Activated CD4-positive, alpha-beta memory T cell treated with anti-CD3 and anti-CD28 coated beads for 36 hours (primary cell): ENCODE measurements around the gene UMAD1. TPM values are rescaled to one million over a fixed set of nuclear protein-coding genes. Genes with fewer than 3 reads are reported as not detected.

Experiments used
- CTCF ChIA-PET: fragments of 350-600 bp; sonication (Branson Sonifier 250); formaldehyde crosslinking; loops from one replicate; lab custom pipeline; 2021; ENCODE audit warnings: antibody characterized with exemption, inconsistent platforms; lab: Charles Lee
- POLR2A ChIA-PET: fragments of 350-600 bp; sonication (Branson Sonifier 250); formaldehyde crosslinking; loops from one replicate; lab custom pipeline; 2021; ENCODE audit warnings: antibody characterized with exemption; lab: Charles Lee
- DNase-seq: peaks from one replicate; pipeline ENCODE4 v3.0.0-alpha.2; 2020
- H3K27ac Mint-ChIP-seq: one replicate; pipeline ENCODE4 v1.8.0; 2021; ENCODE audit warnings: mixed read lengths
- H3K27me3 Mint-ChIP-seq: one replicate; pipeline ENCODE4 v1.8.0; 2021; ENCODE audit warnings: mixed read lengths
- H3K36me3 Mint-ChIP-seq: one replicate; pipeline ENCODE4 v1.8.0; 2021; ENCODE audit warnings: mixed read lengths
- H3K4me1 Mint-ChIP-seq: one replicate; pipeline ENCODE4 v1.8.0; 2021; ENCODE audit warnings: low read depth, mixed read lengths
- H3K4me3 Mint-ChIP-seq: one replicate; pipeline ENCODE4 v1.8.0; 2021; ENCODE audit warnings: mild to moderate bottlenecking, mixed read lengths
- H3K9me3 Mint-ChIP-seq: one replicate; pipeline ENCODE4 v1.8.0; 2021; ENCODE audit warnings: mixed read lengths
- intact Hi-C: fragments of 100-400 bp; cut with micrococcal nuclease; formaldehyde crosslinking; loops from one replicate; pipeline ENCODE4 v1.15.1; 2023
- total RNA-seq, 2 experiments: library from RNA; stranded (reverse); gene quantifications; one replicate each; pipeline ENCODE4 v1.2.3, GENCODE V29; 2021

The UMAD1 gene
- total RNA-seq, 2 experiments from 2014 or later: 15.0 to 17.6 TPM

DNA sequence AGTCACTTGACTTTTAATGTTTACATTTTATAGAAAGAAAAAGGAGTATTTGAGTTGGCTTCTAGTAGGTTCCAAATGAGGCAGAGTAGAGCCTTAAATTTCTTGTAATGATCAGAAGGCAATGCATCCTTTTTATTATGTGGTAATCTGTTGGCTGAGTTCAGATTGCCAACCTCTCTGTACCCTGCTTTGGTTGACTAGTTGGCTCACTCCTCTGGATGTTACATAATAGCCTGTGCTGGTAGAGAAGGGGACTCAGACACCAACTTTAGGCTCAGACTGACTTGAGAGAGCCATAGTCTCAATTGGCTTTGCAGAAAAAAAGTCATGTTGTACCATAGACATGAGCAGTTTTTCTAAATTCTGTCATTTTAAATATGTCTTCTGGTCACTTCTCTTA is 281.3 kb downstream of the UMAD1 start:
- Mint-ChIP-seq H3K27me3 (no peaks in the 10 kb centered on the region), H3K4me3 (no peak overlapping the region), H3K27ac (no peak overlapping the region), H3K9me3 (no peaks in the 10 kb centered on the region), H3K4me1 (peaks cover 41% of the 10 kb centered on the region), H3K36me3 (no peaks in the 10 kb centered on the region)
- no peak for DNase-seq
- POLR2A ChIA-PET: no interaction called here
- intact Hi-C loops: loop anchor here (2.0 to 5.0 kb wide), 3 partner anchors 75 to 159 kb away; no protein-coding TSS in a partner anchor
- CTCF ChIA-PET: no interaction called here

- Mint-ChIP-seq H3K4me3 (no peak overlapping the region), H3K36me3 (no peaks in the 10 kb centered on the region), H3K27ac (no peak overlapping the region), H3K9me3 (no peaks in the 10 kb centered on the region), H3K4me1 (peaks cover 41% of the 10 kb centered on the region), H3K27me3 (no peaks in the 10 kb centered on the region)
- CTCF ChIA-PET: no interaction called here
- POLR2A ChIA-PET: interaction anchor here (0.6 kb wide), 1 partner anchor 838 kb away, joined by 3 read pairs; no protein-coding TSS in a partner anchor
- no peak for DNase-seq
- intact Hi-C loops: loop anchor here (5.0 kb wide), 2 partner anchors 76 to 94 kb away; no protein-coding TSS in a partner anchor
Observed at GRCh38 chr7:7922684-7923385, 282.3 kb downstream of the UMAD1 start.

DNA sequence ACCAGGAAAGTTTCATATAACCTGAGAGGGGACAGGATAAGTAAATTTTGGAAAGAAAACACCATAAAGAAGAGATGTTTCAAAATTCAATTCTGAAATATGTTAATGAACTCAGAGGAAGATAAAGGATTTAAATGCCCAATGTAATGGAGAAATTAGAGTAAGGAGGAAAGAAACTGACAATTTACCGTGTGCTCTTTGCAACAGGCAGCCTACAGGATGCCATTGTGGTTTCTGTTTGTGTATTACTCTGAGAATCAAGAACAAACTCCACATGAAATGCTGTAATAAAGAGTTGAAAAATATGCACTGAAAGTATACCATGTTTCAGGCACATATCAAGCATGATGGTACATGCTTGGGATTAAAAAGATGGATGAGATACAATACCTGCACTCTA is 283.3 kb downstream of the UMAD1 start:
- no peaks in the 10 kb centered on the region for H3K9me3 Mint-ChIP-seq
- intact Hi-C loops: loop anchor here (5.0 kb wide), 2 partner anchors 77 to 93 kb away; no protein-coding TSS in a partner anchor
- H3K4me3 Mint-ChIP-seq: no peak overlapping the region
- CTCF ChIA-PET: no interaction called here
- no peak overlapping the region for H3K27ac Mint-ChIP-seq
- H3K36me3 Mint-ChIP-seq: no peaks in the 10 kb centered on the region
- POLR2A ChIA-PET: no interaction called here
- peaks cover 41% of the 10 kb centered on the region for H3K4me1 Mint-ChIP-seq
- H3K27me3 Mint-ChIP-seq: no peaks in the 10 kb centered on the region
- DNase-seq: no peak

DNA sequence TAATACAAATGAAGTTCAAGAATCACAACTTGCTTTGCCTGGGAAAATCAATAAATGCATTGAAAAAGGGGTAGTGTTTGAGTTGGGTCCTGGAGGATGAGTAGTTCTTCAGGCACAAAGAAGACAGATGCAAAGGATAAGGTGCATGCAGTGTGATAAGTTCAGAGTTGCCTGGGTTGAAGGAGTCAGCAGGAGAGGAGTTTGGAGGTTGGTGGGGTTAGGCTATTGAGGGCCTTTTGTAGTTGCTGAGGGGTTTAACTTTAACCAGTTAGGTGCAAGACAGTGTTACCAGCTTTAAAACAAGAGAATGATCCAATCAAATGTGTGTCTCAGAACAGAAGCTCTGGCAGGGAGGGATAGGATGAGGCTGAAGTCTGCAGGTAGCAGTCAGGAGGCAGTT is 283.8 kb downstream of the UMAD1 start:
- H3K9me3 Mint-ChIP-seq: no peaks in the 10 kb centered on the region
- peaks cover 39% of the 10 kb centered on the region for H3K4me1 Mint-ChIP-seq
- H3K27me3 Mint-ChIP-seq: no peaks in the 10 kb centered on the region
- POLR2A ChIA-PET: no interaction called here
- H3K4me3 Mint-ChIP-seq: no peak overlapping the region
- CTCF ChIA-PET: no interaction called here
- no peaks in the 10 kb centered on the region for H3K36me3 Mint-ChIP-seq
- intact Hi-C loops: loop anchor here (5.0 kb wide), 2 partner anchors 77 to 93 kb away; no protein-coding TSS in a partner anchor
- DNase-seq: no peak
- H3K27ac Mint-ChIP-seq: no peak overlapping the region

Other genes with a start within 250 kb of the UMAD1 start
- gene COL28A1, start 104.9 kb upstream of the UMAD1 start, total RNA-seq: under 1 TPM in 1 of 2 experiments, not detected in 1; 0.19 TPM
- 10 to 100 TPM; 37.2 to 37.7 TPM for gene MIOS, start 73.9 kb upstream of the UMAD1 start, total RNA-seq
- 100 to 1,000 TPM; 214 to 220 TPM for gene RPA3, start 77.9 kb downstream of the UMAD1 start, total RNA-seq